Retinal pigment epithelial cell (primary cell): ENCODE results near the gene ATP7B.

Experiments used
- DNase-seq: peaks from one replicate; pipeline ENCODE4 v3.0.0-alpha.2; 2010; ENCODE audit warnings: low read depth
- H3K4me3 ChIP-seq: 2 replicates; pipeline ENCODE4 v1.5.1; 2011; ENCODE audit warnings: mild to moderate bottlenecking, low read length, control low read depth, moderate library complexity
- CTCF ChIP-seq: conservative IDR thresholded peaks from 2 replicates; pipeline ENCODE4 v1.5.1; 2011; ENCODE audit warnings: low read depth, low read length, control low read depth, inconsistent platforms

The ATP7B gene

DNA sequence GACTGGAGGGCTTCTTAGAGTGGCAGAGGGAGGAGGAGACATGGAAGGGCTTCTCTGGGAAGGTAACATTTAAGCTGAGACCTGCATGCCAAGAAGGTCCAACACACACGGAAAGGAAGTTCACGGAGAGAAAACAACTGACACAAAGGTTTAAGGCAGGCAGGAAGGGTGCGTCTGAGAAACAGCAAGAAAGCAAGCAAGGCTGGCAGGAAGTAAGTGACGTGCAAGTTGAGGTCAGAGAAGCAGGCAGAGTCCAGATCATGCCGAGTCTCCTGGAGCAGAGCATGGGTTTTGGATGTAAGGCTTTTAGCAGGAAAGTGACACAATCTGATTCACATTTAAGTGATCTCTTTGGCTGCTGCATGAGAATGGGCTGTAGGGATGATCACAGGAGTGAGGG is 60.5 kb downstream of the ATP7B start:
- DNase-seq = no peak
- TF ChIP-seq CTCF = no peak
- no peak overlapping the region for H3K4me3 ChIP-seq

DNA sequence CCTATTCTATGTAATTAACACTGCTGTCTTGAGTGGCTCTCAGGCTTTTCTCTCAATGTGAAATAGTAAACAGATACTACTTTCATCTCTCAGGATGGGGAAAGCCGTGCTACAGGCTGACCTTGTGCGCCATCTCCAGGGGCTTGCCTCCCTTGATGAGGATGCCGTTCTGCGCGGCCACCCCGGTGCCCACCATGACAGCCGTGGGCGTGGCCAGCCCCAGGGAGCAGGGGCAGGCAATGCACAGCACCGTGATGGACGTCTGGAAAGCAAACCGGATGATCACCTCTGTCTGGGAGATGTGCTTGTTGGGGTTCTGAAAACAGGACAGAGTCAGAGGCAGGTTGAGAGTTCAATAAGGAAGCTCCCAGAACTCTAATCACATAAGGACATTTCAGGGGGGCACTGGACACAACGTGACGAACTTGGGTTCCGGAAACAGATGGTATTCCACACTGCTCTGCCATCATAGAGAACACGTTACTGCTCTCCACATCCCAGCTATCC is 65.0 kb downstream of the ATP7B start:
- no peak for TF ChIP-seq CTCF

DNA sequence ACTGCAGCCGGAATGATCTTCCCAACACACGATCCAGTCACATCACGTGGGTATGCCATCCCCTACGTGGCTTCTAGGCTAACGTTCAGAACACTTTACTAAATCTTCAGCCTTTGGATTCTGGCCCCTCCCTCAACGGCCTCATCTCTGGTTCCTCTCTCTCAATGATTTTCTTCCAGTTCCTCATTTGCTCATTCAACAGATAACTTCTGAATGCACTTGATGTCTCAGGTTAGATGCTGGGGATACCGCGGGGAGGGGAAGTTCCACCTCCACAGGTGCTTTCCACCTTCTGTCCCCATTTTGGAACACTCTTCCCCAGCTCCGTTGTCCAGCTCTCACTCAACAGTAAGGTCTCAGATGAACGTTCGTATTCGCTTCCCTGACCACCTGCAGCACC is 66.1 kb downstream of the ATP7B start:
- TF ChIP-seq CTCF = no peak
- DNase-seq = no peak

More for the DNA sequence above, 65.0 kb downstream of the ATP7B start:
- no peak overlapping the region for H3K4me3 ChIP-seq
- DNase-seq = no peak

DNA sequence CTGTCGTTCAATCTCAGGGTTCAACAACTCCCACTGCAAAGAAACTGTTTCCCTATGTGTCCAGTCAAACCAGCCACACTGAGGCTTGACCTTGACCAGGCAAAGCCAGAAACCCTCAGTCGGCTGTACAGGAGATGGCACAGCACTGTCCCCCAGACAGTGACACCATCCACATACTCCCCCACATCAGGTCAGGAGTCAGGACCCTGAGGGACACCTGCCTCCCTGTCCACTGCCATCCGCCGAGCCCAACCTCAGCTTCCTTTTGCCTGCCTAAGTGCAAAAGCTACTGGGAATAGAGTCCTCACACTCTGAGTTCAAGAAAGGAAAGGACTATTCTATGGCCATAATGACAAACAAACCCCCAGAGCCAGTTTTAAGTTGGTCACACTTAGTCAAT is 66.8 kb downstream of the ATP7B start:
- no peak overlapping the region for H3K4me3 ChIP-seq
- DNase-seq = no peak
- no peak for TF ChIP-seq CTCF

More for the DNA sequence above, 66.1 kb downstream of the ATP7B start:
- no peak overlapping the region for H3K4me3 ChIP-seq

DNA sequence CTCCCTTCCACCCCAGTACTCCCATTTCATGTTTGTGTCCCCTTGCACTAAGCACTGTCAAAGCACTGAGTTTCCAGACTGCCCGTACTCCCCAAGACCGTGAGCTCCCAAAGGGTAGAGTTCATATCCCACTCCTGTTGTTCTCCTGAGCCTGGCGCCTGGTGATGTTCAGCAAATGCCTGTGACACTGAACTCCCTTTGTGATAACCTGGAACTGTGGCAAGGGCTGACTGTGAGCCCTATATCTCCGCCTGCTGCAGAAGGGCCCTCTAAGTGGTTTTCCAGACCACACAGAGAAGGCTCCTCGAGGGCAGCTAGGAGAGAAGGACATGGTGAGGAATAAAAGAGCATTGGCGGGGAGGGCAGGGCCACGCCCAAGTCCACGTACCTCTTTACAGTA is 67.5 kb downstream of the ATP7B start:
- H3K4me3 ChIP-seq = no peak overlapping the region
- DNase-seq = no peak
- no peak for TF ChIP-seq CTCF

DNA sequence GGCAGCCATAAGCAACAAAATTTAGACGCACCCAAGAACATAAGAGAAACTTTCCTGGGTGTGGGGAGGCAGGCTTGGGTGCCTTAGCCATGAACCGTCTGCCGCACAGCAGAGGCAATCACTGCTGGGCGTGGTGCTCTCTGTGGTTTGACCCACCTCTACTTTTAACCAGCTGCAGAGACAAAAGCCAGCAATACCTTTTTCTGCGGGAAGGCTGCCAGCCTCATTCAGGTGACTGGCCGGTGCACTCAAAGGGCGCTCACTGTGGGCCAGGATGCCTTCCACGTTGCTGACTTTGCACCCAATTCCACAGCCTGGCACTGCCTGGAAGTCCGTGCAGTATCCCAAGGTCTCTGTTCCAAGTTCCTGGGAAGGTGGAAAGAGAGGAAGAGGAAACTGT is 69.1 kb downstream of the ATP7B start:
- no peak for TF ChIP-seq CTCF
- H3K4me3 ChIP-seq = no peak overlapping the region
- DNase-seq = no peak

GRCh38 chr13:51938454-51938853 is 72.8 kb downstream of the ATP7B start:
- no peak for TF ChIP-seq CTCF
- DNase-seq = no peak
- no peak overlapping the region for H3K4me3 ChIP-seq
